Activated T-cell treated with anti-CD3 and anti-CD28 coated beads, Interleukin-2, amount 50 U/mL, for 1 hour (primary cell): ENCODE data around the gene BBOF1.
A peak's percentile ranks its signal among the peaks of the same experiment; 100 is the strongest.

Source experiments
- DNase-seq: peaks from one replicate; pipeline ENCODE4 v3.0.0-alpha.2; 2020

The BBOF1 gene

GRCh38 chr14:74029136-74029535 lies 10.0 kb downstream of the BBOF1 start:
- no peak for DNase-seq

DNA sequence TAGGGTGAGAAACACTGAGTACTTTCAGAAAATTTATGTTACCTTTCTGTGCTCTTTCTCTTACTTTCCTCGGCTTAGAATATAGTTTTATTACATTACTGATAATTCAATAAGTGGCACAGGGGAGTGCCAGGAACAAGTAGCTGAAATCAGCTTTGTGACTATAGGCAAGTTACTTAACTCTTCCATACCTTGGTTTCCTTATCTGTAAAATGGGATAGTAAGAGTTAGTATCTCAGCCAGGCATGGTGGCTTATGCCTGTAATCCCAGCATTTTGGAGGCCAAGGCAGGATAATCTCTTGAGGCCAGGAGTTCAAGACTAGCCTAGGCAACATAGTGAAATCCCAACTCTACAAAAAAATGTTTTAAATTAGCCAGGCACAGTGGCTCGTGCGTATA lies 15.4 kb downstream of the BBOF1 start:
- no peak for DNase-seq

DNA sequence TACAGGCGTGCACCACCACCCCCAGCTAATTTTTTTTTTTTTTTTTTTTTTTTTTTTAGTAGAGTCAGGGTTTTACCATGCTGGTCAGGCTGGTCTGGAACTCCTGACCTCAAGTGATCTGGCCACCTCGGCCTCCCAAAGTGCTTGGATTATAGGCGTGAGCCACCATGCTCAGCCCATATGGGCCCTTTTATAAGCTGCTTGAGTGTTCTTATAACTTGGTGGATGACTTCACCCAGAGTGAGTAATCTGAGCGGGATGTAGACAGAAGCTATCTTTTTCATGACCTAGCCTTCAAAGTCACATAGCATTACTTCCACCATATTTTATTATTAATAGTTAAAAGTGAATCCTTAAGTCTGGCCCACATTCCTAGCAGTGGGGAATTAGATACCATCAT lies 16.4 kb downstream of the BBOF1 start:
- DNase-seq: no peak

- DNase-seq: no peak
Measured at GRCh38 chr14:74038020-74038859, 19.1 kb downstream of the BBOF1 start.

GRCh38 chr14:74042296-74042695 lies 23.1 kb downstream of the BBOF1 start:
- DNase-seq: no peak

GRCh38 chr14:74045522-74045921 lies 26.4 kb downstream of the BBOF1 start:
- no peak for DNase-seq

DNA sequence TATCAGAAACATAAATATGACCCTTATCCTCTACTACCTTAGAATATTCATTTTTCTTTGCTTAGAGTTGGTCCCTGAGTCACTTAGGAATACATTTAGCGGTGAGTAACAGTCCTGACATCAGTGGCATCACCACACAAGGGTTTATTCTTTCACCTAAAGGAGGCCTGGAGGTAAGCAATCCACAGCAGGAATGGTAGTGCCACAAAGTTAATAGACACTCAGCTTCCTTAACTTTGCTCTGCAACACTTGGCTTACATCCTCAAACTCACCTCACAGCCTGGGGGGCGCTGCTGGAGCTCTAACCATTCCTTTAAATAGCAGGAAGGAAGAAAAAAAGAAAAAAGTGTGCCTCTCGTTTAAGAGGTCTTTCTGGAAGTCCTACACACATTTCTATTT lies 29.1 kb downstream of the BBOF1 start:
- DNase-seq: no peak

DNA sequence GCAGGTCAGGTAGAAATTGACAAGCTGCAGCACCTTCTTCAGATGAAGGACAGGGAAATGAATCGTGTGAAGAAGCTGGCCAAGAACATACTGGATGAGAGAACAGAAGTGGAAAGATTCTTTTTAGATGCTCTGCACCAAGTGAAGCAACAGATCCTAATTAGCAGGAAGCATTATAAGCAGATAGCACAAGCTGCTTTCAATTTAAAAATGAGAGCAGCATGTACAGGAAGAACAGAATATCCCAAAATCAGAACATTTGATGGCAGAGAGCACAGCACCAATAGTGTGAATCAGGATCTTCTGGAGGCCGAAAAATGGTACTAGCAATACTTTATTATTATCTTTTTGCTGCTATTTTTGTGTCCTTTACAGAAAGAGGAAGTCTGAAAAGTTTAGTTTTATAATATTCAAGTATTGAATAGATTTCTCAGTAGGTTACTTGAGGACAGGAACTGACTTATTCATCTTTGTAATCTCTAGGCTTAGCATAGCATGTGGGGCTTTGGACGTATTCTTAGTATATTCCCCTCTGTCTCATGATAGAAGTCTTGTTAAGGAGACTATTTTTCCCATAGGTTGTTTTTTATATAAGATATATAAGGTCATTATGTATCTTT lies 30.8 kb downstream of the BBOF1 start:
- DNase-seq: no peak

GRCh38 chr14:74062809-74063150 lies 43.6 kb downstream of the BBOF1 start:
- DNase-seq: no peak

- no peak for DNase-seq
Measured at GRCh38 chr14:74064426-74064825, 45.3 kb downstream of the BBOF1 start.

DNA sequence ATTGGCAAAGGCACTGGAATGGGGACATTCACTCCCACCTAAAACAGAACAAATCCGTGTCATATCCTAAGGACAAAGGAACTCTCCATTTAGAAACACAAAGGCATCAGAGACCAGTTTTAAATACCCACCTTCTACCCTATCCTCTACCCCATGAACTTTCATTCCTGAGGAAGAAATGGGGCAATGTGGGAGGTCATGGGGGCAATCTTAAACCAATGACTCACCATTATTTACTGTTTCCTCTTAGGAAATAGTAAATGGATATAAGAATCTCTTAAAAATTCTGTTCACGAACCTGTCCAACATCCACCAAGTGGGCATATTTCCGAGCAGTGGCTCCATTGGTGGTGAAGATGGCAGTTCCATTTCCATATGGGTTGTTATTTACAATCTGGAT lies 45.7 kb downstream of the BBOF1 start:
- DNase-seq: no peak

DNA sequence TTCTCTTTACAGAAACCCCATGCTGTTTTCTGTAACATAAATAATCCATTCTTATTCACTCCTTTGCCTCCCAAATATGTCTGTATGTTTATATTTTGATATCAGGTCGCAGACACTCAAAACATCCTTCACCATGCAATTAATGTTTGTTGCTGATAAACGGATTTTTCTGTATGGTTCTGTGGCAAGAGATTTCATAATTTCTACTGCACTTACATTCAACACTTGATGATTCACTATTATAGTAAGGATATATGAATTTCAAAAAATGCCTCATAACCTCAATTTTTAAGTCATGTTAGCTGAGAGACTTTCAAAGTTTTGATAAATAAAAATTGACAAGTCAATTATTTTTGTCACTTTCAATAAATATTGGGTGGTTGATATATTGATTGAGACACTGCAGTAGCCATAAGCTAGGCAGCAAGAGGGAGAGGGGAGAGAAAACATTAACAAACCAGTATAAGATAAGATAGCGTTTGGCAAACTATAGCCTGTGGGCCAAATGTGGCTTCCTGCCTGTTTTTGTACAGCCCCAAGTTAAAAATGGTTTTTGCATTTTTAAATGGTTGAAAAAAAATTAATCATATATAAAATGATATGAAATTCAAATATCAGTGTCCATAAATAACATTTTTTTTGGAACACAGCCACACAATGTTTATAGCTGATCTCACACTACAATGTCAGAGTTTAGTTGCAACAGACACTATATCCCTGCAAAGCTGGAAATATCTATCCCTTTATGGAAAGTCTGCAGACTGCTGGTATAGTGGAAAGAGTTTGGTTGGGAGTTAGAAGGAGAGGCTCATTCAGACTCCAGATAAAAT lies 46.8 kb downstream of the BBOF1 start:
- DNase-seq: no peak

DNA sequence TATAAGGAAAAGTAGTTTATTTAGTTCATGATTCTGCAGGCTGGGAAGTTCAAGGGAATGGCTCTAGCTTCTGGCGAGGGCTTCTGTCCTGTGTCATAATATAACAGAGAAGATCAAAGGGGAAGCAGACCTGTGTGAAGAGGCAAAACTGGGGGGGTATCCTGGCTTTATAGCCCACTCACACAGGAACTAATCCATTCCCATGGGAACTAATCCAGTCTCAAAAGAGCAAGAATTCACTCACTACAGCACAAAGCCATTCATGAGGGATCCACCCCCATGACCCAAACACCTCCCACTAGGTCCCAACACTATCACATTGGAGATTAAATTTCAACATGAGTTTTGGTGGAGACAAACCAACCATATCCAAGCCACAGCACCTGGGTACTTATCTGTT lies 58.3 kb downstream of the BBOF1 start:
- DNase-seq: no peak

DNA sequence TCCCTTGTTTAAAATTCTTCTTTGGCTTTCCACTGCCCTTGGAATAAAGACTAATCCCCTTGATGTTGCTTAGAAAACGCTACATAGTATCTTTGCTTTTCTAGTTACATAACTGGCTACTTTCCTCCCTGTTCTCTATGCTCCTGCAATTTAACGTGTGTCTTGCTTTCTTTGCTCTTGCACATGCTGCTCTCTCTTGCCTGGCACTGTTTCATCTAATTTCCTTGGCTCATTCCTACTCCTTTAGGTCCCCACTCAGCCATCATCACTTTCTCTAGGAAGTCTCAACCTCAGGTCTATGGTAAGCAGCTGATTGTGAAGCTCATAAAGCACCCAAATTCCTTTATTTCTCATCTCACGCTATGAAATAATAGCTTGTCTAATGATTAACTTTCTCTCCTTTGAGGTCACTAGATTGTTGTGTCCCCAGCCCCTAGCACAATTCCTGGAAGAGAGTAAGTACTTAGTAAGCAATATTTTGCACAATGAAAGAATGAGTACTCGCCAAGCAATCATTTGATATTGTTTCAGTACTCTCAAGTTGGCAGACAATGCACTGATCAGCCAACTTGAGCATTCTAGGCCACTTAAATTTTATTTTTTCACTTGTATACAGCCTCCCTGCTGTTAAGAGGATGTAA lies 61.8 kb downstream of the BBOF1 start:
- no peak for DNase-seq

GRCh38 chr14:74081491-74081890 lies 62.3 kb downstream of the BBOF1 start:
- DNase-seq: no peak

DNA sequence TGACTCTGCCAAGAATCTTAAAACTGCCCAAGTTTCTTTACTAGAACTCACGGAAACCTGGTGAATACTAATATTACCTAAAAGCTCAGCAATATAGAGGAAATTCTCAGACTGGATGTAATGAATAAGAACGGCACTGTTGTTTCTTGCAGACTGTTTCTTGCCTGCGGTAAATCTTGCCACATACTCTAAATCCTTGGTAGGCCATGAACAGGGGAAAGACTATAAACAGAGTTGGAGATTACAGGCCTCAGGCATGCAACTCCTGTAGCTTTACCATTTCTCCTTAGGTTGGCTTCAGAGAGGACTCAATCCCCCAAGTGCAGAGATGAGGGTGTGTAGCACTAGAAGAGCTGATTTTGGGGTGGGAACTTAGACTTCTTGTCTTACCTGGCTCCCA lies 64.0 kb downstream of the BBOF1 start:
- DNase-seq: no peak

DNA sequence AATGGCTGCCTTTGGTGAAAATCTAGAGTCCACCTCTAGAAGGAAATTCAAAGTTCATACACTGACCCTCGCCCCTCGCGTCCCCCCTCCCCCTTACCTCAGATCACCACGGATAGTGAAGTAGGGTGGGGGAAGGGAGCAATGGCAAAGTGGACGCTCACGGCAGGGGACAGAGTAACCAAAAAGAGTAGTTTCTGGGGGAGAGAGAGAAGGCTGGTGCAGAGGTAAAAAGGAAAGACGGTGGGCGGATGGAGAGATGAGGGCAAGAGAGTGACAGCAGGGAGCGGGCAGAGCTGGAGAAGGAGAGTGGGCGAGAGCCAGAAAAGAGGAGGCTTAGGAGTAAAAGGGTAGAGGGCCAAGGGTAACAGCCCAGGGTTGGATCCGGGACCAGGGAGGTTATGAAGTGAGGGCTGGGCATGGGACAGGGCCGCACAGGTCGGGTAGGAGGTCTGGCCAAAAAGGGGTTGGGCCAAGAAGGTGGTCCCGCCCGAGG lies 64.7 kb downstream of the BBOF1 start:
- DNase-seq: no peak

DNA sequence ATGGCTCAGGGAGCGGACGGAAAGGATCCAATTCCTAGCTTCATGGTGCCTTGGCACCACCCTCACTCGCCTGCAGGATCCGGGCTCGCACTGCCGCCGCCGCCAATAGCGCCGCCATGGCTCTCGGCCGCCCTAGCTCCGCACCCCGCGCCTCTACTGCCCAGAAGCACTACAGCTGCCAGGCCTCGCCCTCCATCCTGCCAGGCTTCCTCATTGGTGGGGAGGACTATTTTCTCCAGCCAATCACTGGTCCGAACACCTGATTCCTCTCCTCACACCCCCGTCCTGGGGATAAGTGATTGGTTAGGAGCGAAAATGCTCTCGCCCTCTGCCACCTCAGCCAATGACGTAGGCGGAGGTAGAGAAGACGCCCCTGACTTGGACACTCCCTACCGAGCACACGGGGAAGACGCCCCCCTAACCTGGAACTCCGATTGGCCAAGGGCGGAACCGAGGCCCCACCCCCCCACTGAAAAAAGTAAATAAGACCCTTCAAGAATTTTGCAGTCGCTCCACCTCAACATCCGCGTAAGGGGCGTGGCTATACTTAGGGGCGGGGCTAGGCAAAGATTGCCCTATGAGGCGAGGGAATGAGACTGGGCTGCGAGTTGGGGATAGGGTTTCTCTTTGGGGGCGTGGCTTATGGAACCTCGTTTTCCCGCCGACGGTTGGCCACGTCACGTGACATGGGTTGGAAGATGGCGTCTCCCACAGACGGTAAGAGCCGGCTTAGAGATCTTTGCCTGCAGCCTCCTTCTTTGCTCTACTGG lies 65.3 kb downstream of the BBOF1 start, which contains the start of the genes ALDH6A1 and LIN52:
Gene ALDH6A1, minus strand, starts transcription at position 177 of the 770 bp plus-strand sequence. Its CDS starts 59 bp downstream, at position 118.
Gene LIN52, plus strand, starts transcription at position 680 of the 770 bp plus-strand sequence. Its CDS starts 19 bp downstream, at position 699.
- peak; percentile 100 for DNase-seq

GRCh38 chr14:74085047-74085637 lies 66.0 kb downstream of the BBOF1 start:
- DNase-seq: no peak

DNA sequence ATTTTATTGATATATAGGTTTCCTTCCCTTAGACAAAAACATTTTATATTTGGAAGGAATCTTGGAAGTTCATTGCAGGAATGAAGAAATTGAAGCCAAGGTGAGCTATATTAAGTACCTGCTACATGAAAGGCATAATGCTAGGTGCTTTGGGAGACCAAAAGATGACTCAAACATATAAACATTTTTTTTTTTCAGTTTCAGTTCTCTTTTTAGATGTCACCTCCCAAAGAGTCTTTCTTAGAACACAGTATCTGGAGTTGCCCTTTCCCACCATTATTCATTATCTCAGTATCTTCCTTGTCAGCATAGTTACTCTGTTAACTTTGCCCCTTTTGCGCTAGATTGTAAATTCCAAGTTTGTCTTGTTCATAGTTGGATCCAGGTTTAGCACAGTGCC lies 66.7 kb downstream of the BBOF1 start:
- DNase-seq: no peak

- no peak for DNase-seq
Measured at GRCh38 chr14:74089251-74090020, 70.3 kb downstream of the BBOF1 start.
